H1 (cell line): Measurements from ENCODE around the gene LCE2B. TPM values are rescaled to one million over a fixed set of nuclear protein-coding genes. Genes with fewer than 3 reads are reported as not detected.

ENCODE experiments used
- CTCF ChIA-PET: fragments of 300-600 bp; sonication (Branson Sonifier 250); formaldehyde crosslinking; loops from one replicate; lab custom pipeline; 2021; ENCODE audit not compliant: partially characterized antibody; lab: Charles Lee
- POLR2A ChIA-PET: fragments of 300-600 bp; sonication (Branson Sonifier 250); formaldehyde crosslinking; loops from one replicate; lab custom pipeline; 2021; ENCODE audit warnings: inconsistent platforms; ENCODE audit not compliant: partially characterized antibody; lab: Charles Lee
- DNase-seq, 2 experiments: peaks; one replicate each; pipeline versions ENCODE4 v3.0.0 to v3.0.0-alpha.2; 2010 to 2022; ENCODE audit warnings: low spot score in 2 of 2, low read depth in 1 of 2, mixed read lengths in 1 of 2
- FAIRE-seq: peaks from 2 replicates; lab custom pipeline; 2011; peaks lifted over from hg19 to GRCh38; lab: Jason Lieb, UNC
- H2AFZ ChIP-seq: 2 replicates; pipeline ENCODE4 v1.8.1; 2012; ENCODE audit warnings: low read length, inconsistent platforms
- H2AK5ac ChIP-seq: 2 replicates; pipeline ENCODE4 v1.6.1; 2013; ENCODE audit warnings: low read depth, low read length
- H2BK120ac ChIP-seq: replicated peaks from 2 replicates; pipeline ENCODE3; 2013; ENCODE audit warnings: low read depth, low read length, inconsistent platforms
- H2BK12ac ChIP-seq: 2 replicates; pipeline ENCODE4 v1.6.1; 2013; ENCODE audit warnings: low read depth, low read length
- H2BK15ac ChIP-seq: 2 replicates; pipeline ENCODE4 v1.6.1; 2013; ENCODE audit warnings: low read length
- H2BK20ac ChIP-seq: 2 replicates; pipeline ENCODE4 v1.6.1; 2013; ENCODE audit warnings: low read length
- H2BK5ac ChIP-seq: 2 replicates; pipeline ENCODE4 v1.6.1; 2013; ENCODE audit warnings: low read depth, low read length
- H3K14ac ChIP-seq: 2 replicates; pipeline ENCODE4 v1.6.1; 2013; ENCODE audit warnings: inconsistent platforms; ENCODE audit not compliant: insufficient read length
- H3K18ac ChIP-seq: 2 replicates; pipeline ENCODE4 v1.6.1; 2013; ENCODE audit warnings: low read length; ENCODE audit errors: extremely low read depth
- H3K23ac ChIP-seq: 2 replicates; pipeline ENCODE4 v1.6.1; 2013; ENCODE audit warnings: inconsistent platforms; ENCODE audit not compliant: insufficient read length
- H3K23me2 ChIP-seq: 2 replicates; pipeline ENCODE4 v1.6.1; 2013; ENCODE audit warnings: low read depth, low read length
- H3K27ac ChIP-seq: 2 replicates; pipeline ENCODE4 v1.6.1; 2011; ENCODE audit warnings: low read depth, low read length, inconsistent platforms
- H3K27me3 ChIP-seq, 4 experiments: replicated peaks in 1 of 4; 1 replicate in 1 of 4; 2 replicates in 3 of 4; pipeline versions ENCODE4 v1.6.1 to v1.8.1; 2011 to 2013; ENCODE audit warnings: low read length in 3 of 4, mild to moderate bottlenecking in 3 of 4, inconsistent platforms in 2 of 4, mixed read lengths in 2 of 4, moderate library complexity in 1 of 4; ENCODE audit not compliant: control insufficient read depth in 3 of 4, insufficient read depth in 3 of 4; ENCODE audit errors: extremely low read depth in 1 of 4
- H3K36me3 ChIP-seq, 4 experiments: 2 replicates each; pipeline versions ENCODE4 v1.6.1 to v1.8.1; 2011 to 2013; ENCODE audit warnings: mild to moderate bottlenecking in 4 of 4, low read length in 3 of 4, moderate library complexity in 2 of 4, control low read depth in 1 of 4, inconsistent platforms in 1 of 4; ENCODE audit not compliant: insufficient read depth in 4 of 4, control insufficient read depth in 2 of 4
- H3K4ac ChIP-seq: replicated peaks from 2 replicates; pipeline ENCODE3; 2013; ENCODE audit warnings: low read length, low read depth, mixed read lengths, inconsistent platforms; ENCODE audit not compliant: insufficient read length
- H3K4me1 ChIP-seq, 4 experiments: replicated peaks in 1 of 4; 1 replicate in 1 of 4; 2 replicates in 3 of 4; pipeline versions ENCODE4 v1.6.1 to v1.8.1; 2011 to 2013; ENCODE audit warnings: low read length in 3 of 4, inconsistent platforms in 2 of 4, mixed read lengths in 1 of 4; ENCODE audit not compliant: insufficient read depth in 4 of 4, control insufficient read depth in 3 of 4
- H3K4me2 ChIP-seq, 2 experiments: 2 replicates each; pipeline versions ENCODE4 v1.6.1 to v1.8.1; 2011 to 2013; ENCODE audit warnings: low read depth in 2 of 2, low read length in 2 of 2, control low read depth in 1 of 2, inconsistent platforms in 1 of 2, mild to moderate bottlenecking in 1 of 2; ENCODE audit not compliant: insufficient read depth in 1 of 2
- H3K4me3 ChIP-seq, 4 experiments: fragments of 200-600, 300-600 bp in 1 of 4; sonication (generic), shearing (Covaris generic), sonication (Bioruptor Twin) in 1 of 4; 2 replicates each; pipeline versions ENCODE4 v1.5.1 to v1.8.1; 2011 to 2016; ENCODE audit warnings: low read length in 4 of 4, low read depth in 3 of 4, control low read depth in 2 of 4, inconsistent platforms in 2 of 4, mild to moderate bottlenecking in 2 of 4, mixed read lengths in 1 of 4, moderate library complexity in 1 of 4; ENCODE audit not compliant: insufficient read depth in 2 of 4; ENCODE audit errors: extremely low read depth in 1 of 4
- H3K56ac ChIP-seq: replicated peaks from 2 replicates; pipeline ENCODE3; 2013; ENCODE audit warnings: low read depth, mild to moderate bottlenecking, mixed read lengths, low read length, inconsistent platforms; ENCODE audit not compliant: insufficient read length
- H3K79me1 ChIP-seq: 2 replicates; pipeline ENCODE4 v1.6.1; 2013; ENCODE audit warnings: low read depth, low read length, control low read depth
- H3K79me2 ChIP-seq, 2 experiments: 2 replicates each; pipeline versions ENCODE4 v1.6.1 to v1.8.1; 2012 to 2013; ENCODE audit warnings: low read length in 2 of 2, mild to moderate bottlenecking in 2 of 2, inconsistent platforms in 1 of 2; ENCODE audit not compliant: insufficient read depth in 2 of 2, control insufficient read depth in 1 of 2
- H3K9ac ChIP-seq, 4 experiments: replicated peaks in 1 of 4; 1 replicate in 1 of 4; 2 replicates in 3 of 4; pipeline versions ENCODE4 v1.6.1 to v1.8.1; 2011 to 2013; ENCODE audit warnings: low read depth in 3 of 4, low read length in 3 of 4, control low read depth in 2 of 4, mild to moderate bottlenecking in 2 of 4, moderate library complexity in 2 of 4, inconsistent platforms in 1 of 4; ENCODE audit errors: extremely low read depth in 1 of 4
- H3K9me3 ChIP-seq, 2 experiments: 2 replicates each; pipeline versions ENCODE4 v1.6.1 to v1.8.1; 2012 to 2013; ENCODE audit warnings: mild to moderate bottlenecking in 2 of 2, moderate library complexity in 2 of 2, control low read depth in 1 of 2, inconsistent platforms in 1 of 2, low read depth in 1 of 2, low read length in 1 of 2, mixed read lengths in 1 of 2; ENCODE audit not compliant: insufficient read depth in 2 of 2
- H4K20me1 ChIP-seq, 2 experiments: replicated peaks in 1 of 2; 2 replicates each; pipeline versions ENCODE3 to v1.8.1; 2011 to 2013; ENCODE audit warnings: inconsistent platforms in 2 of 2, low read length in 2 of 2, mild to moderate bottlenecking in 1 of 2; ENCODE audit not compliant: insufficient read depth in 2 of 2, control insufficient read depth in 1 of 2
- H4K5ac ChIP-seq: 2 replicates; pipeline ENCODE4 v1.6.1; 2013; ENCODE audit warnings: low read length, low read depth, mixed read lengths, inconsistent platforms; ENCODE audit not compliant: insufficient read length
- H4K8ac ChIP-seq: 2 replicates; pipeline ENCODE4 v1.8.0; 2013; ENCODE audit warnings: mild to moderate bottlenecking, moderate library complexity, low read length, inconsistent platforms; ENCODE audit not compliant: insufficient read depth; ENCODE audit errors: extremely low read depth
- H4K91ac ChIP-seq: replicated peaks from 2 replicates; pipeline ENCODE3; 2013; ENCODE audit warnings: low read length, mixed read lengths, inconsistent platforms; ENCODE audit not compliant: insufficient read length
- CHD1 ChIP-seq: IDR thresholded peaks from 2 replicates; pipeline ENCODE4 v1.6.1; 2012; ENCODE audit warnings: low read depth, low read length, improper control_type of control experiment
- KDM5A ChIP-seq: fragments of 200-600 bp; IDR thresholded peaks from 2 replicates; pipeline ENCODE4 v1.7.1; 2012; ENCODE audit warnings: mild to moderate bottlenecking, low read length, inconsistent platforms, mixed read lengths
- RBBP5 ChIP-seq: IDR thresholded peaks from 2 replicates; pipeline ENCODE4 v1.7.1; 2012; ENCODE audit warnings: low read depth, mild to moderate bottlenecking, inconsistent platforms, low read length, moderate library complexity, borderline replicate concordance
- TAF1 ChIP-seq: IDR thresholded peaks from 2 replicates; pipeline ENCODE4 v1.6.1; 2011; ENCODE audit warnings: mild to moderate bottlenecking, low read depth, low read length
- WGBS, 2 experiments: shearing (Covaris generic) in 1 of 2; methylation state at CpG; one replicate each; pipeline versions ENCODE4 v1.1.6 to v1.1.7; 2013 to 2015; ENCODE audit warnings: low lambda C conversion rate in 2 of 2, mixed read lengths in 2 of 2, inconsistent platforms in 1 of 2, low coverage in 1 of 2, missing lambda C conversion rate in 1 of 2; ENCODE audit not compliant: insufficient replicate concordance in 2 of 2, insufficient coverage in 1 of 2, insufficient read length in 1 of 2; ENCODE audit errors: extremely low coverage in 1 of 2, missing lambda C conversion rate in 1 of 2; 5-methylcytosine and 5-hydroxymethylcytosine counted together
- polyA plus RNA-seq, 7 experiments: library from polyadenylated mRNA; depleted of rRNA in 3 of 7; stranded (reverse) in 5 of 7; unstranded in 2 of 7; fragments of >200 nt in 5 of 7; fragments of 200-250 nt in 2 of 7; gene quantifications; 1 replicate in 5 of 7; 2 replicates in 1 of 7; 4 replicates in 1 of 7; pipeline versions ENCODE4 v1.2.1 to v1.2.3, GENCODE V29; 2011 to 2013; ENCODE audit warnings: missing spikeins in 2 of 7, mixed read lengths in 2 of 7
- total RNA-seq: library from RNA; stranded (reverse); fragmentation: NEBNext Ultra II Directional; extraction: Animal tissue kit (Norgen Biotek cat#: 25700); gene quantifications from 2 replicates; pipeline ENCODE4 v1.2.1, GENCODE V29; 2021

Gene LCE2B
- total and polyA plus RNA-seq, 2 of the 8 experiments (the other 6 are each of a cell fraction or from before 2014, with no cell fraction given) = not detected

GRCh38 chr1:152728986-152729385, 43.1 kb downstream of the LCE2B start:
- no peak for DNase-seq
- no peaks in the 10 kb centered on the region for H3K4me1 ChIP-seq
- no peak overlapping the region for H3K4me2 ChIP-seq
- no peaks in the 10 kb centered on the region for H3K79me1 ChIP-seq
- H3K56ac ChIP-seq = no peak overlapping the region
- H3K23me2 ChIP-seq = no peaks in the 10 kb centered on the region
- ChIA-PET CTCF (no interaction called here), POLR2A (no interaction called here)
- no peaks in the 10 kb centered on the region for H4K20me1 ChIP-seq
- H2BK12ac ChIP-seq = no peak overlapping the region
- no peak overlapping the region for H2AFZ ChIP-seq
- H2BK20ac ChIP-seq = no peak overlapping the region
- no peak overlapping the region for H4K91ac ChIP-seq
- H3K9me3 ChIP-seq = peaks cover 62 to 86% of the 10 kb centered on the region in 2 experiments
- H4K8ac ChIP-seq = no peak overlapping the region
- H2BK120ac ChIP-seq = no peak overlapping the region
- H2AK5ac ChIP-seq = no peak overlapping the region
- H3K14ac ChIP-seq = no peak overlapping the region
- H2BK15ac ChIP-seq = no peak overlapping the region
- no peak for FAIRE-seq
- H3K27me3 ChIP-seq = no peaks in the 10 kb centered on the region
- no peaks in the 10 kb centered on the region; a peak in 1 of 8 replicates for H3K36me3 ChIP-seq
- H3K4ac ChIP-seq = no peak overlapping the region
- H3K27ac ChIP-seq = no peak overlapping the region
- H3K23ac ChIP-seq = no peak overlapping the region
- H3K9ac ChIP-seq = no peak overlapping the region
- no peak overlapping the region for H3K18ac ChIP-seq
- 83% methylated on average over 1 of the region's 1 CpG; no CpG with 5 or more reads in 1 of the 2 experiments for WGBS, 2 experiments
- TF ChIP-seq TAF1 (no peak), KDM5A (no peak), CHD1 (no peak), RBBP5 (no peak)
- no peak overlapping the region for H3K4me3 ChIP-seq
- no peak overlapping the region for H4K5ac ChIP-seq
- H3K79me2 ChIP-seq = no peaks in the 10 kb centered on the region
- no peak overlapping the region for H2BK5ac ChIP-seq
